HCT116 (cell line): ENCODE results near the gene CCDC83.

Experiments
- CTCF ChIP-seq, 3 experiments: fragments of 200-600 bp in 1 of 3; sonication (generic) in 1 of 3; IDR thresholded peaks in 2 of 3; conservative IDR thresholded peaks in 1 of 3; 2 replicates each; pipeline ENCODE4 v1.5.1; 2012 to 2017; ENCODE audit warnings: low read depth in 2 of 3, low read length in 2 of 3, antibody characterized with exemption in 1 of 3, borderline replicate concordance in 1 of 3, control low read depth in 1 of 3, mild to moderate bottlenecking in 1 of 3, mixed read lengths in 1 of 3, mixed run types in 1 of 3, moderate library complexity in 1 of 3; ENCODE audit not compliant: insufficient read depth in 1 of 3
- MAX ChIP-seq: IDR thresholded peaks from 2 replicates; pipeline ENCODE4 v1.6.1; 2012
- POLR2A ChIP-seq: IDR thresholded peaks from 2 replicates; pipeline ENCODE4 v1.7.0; 2011; ENCODE audit warnings: borderline replicate concordance; ENCODE audit not compliant: insufficient read depth, insufficient read length; ENCODE audit errors: extremely low read depth
- REST ChIP-seq: IDR thresholded peaks from 2 replicates; pipeline ENCODE4 v1.6.1; 2012; ENCODE audit warnings: low read depth
- ZNF274 ChIP-seq: fragments of 200-500 bp; sonication (Bioruptor generic); IDR thresholded peaks from 2 replicates; pipeline ENCODE4 v1.6.1; 2014; ENCODE audit warnings: mild to moderate bottlenecking, low read depth, low read length, inconsistent platforms

GRCh38 chr11:85847436-85847835 lies 7.7 kb upstream of the CCDC83 start:
- no peak for TF ChIP-seq CTCF (IDR thresholded peaks at IDR 0.05 in 2 of 3, conservative IDR thresholded peaks at IDR 0.05 in 1 of 3; ENCODE audit: borderline replicate concordance in 1 of 3, insufficient read depth in 1 of 3, low read depth in 2 of 3, low read length in 2 of 3)
- TF ChIP-seq ZNF274 = no peak
- no peak for TF ChIP-seq POLR2A
- TF ChIP-seq REST = no peak
- TF ChIP-seq MAX = no peak
